A549 (cell line): ENCODE measurements around the gene SREBF1.

Source experiments
- CTCF ChIP-seq: fragments of >200 bp; sonication (Bioruptor Twin); formaldehyde crosslinking; IDR thresholded peaks from 3 replicates; pipeline ENCODE4 v1.5.1; 2016
- ELK1 ChIP-seq: fragments of 150-350 bp; IDR thresholded peaks from 2 replicates; pipeline ENCODE4 v1.6.1; 2014; ENCODE audit warnings: low read depth, mild to moderate bottlenecking, low read length
- HEYL ChIP-seq: fragments of 250-450 bp; sonication (Bioruptor Pico); IDR thresholded peaks from 2 replicates; pipeline ENCODE4 v1.8.0; 2021; ENCODE audit warnings: mild to moderate bottlenecking, moderate library complexity
- MYC ChIP-seq: IDR thresholded peaks from 2 replicates; pipeline ENCODE4 v1.6.1; 2012; ENCODE audit warnings: mild to moderate bottlenecking, inconsistent platforms, low read length, improper control_type of control experiment, borderline replicate concordance
- RAD21 ChIP-seq, 2 experiments: fragments of >200 bp in 1 of 2; sonication (Bioruptor Twin) in 1 of 2; formaldehyde crosslinking in 1 of 2; IDR thresholded peaks in 1 of 2; conservative IDR thresholded peaks in 1 of 2; 2 replicates in 1 of 2; 3 replicates in 1 of 2; pipeline ENCODE4 v1.6.1; 2012 to 2018; ENCODE audit warnings: inconsistent platforms in 1 of 2
- RARB ChIP-seq: fragments of 250-450 bp; sonication (Bioruptor Pico); IDR thresholded peaks from 2 replicates; pipeline ENCODE4 v1.8.0; 2021; ENCODE audit warnings: mild to moderate bottlenecking, moderate library complexity
- RNF2 ChIP-seq: fragments of 200-600 bp; sonication (generic); IDR thresholded peaks from 2 replicates; pipeline ENCODE4 v1.6.1; 2016; ENCODE audit warnings: low read depth, mild to moderate bottlenecking, antibody characterized with exemption, moderate library complexity, borderline replicate concordance
- ZFP36 ChIP-seq: fragments of 450-650 bp; IDR thresholded peaks from 2 replicates; pipeline ENCODE4 v1.6.1; 2014; ENCODE audit warnings: borderline replicate concordance; ENCODE audit not compliant: partially characterized antibody

GRCh38 chr17:17779015-17779611 lies 57.7 kb downstream of the SREBF1 start:
- TF ChIP-seq CTCF (no peak), HEYL (CRISPR knock-in tag) (no peak), RAD21 (conservative IDR thresholded peaks at IDR 0.05 in 1 of 2, IDR thresholded peaks at IDR 0.05 in 1 of 2) (no peak), ZFP36 (no peak), RARB (CRISPR knock-in tag) (no peak), ELK1 (no peak), MYC (no peak), RNF2 (no peak)
